Activated CD4-positive, alpha-beta T cell treated with anti-CD3 and anti-CD28 coated beads for 36 hours (primary cell): Measurements from ENCODE around the gene GNAL. TPM values are rescaled to one million over a fixed set of nuclear protein-coding genes. Genes with fewer than 3 reads are reported as not detected.
"Not testable (repeated sequence)": the region's sequence is repeated elsewhere in the genome, so short reads cannot be mapped to it uniquely, and the experiment has no call there.

Experiments
- ATAC-seq: fragments of 200-7000 bp; cut with Tn5 transposase; one replicate; pipeline ENCODE4 v1.10.0; 2021; ENCODE audit warnings: mild to moderate bottlenecking, moderate library complexity
- CTCF ChIA-PET: fragments of 350-600 bp; sonication (Branson Sonifier 250); formaldehyde crosslinking; loops from one replicate; lab custom pipeline; 2021; ENCODE audit warnings: antibody characterized with exemption; lab: Charles Lee
- POLR2A ChIA-PET: fragments of 350-600 bp; sonication (Branson Sonifier 250); formaldehyde crosslinking; loops from one replicate; lab custom pipeline; 2021; ENCODE audit warnings: antibody characterized with exemption, inconsistent platforms; lab: Charles Lee
- DNase-seq: peaks from one replicate; pipeline ENCODE4 v3.0.0-alpha.2; 2020
- H3K27ac Mint-ChIP-seq: one replicate; pipeline ENCODE4 v1.8.0; 2021; ENCODE audit warnings: mixed read lengths
- H3K27me3 Mint-ChIP-seq: one replicate; pipeline ENCODE4 v1.8.0; 2021; ENCODE audit warnings: mixed read lengths
- H3K36me3 Mint-ChIP-seq: one replicate; pipeline ENCODE4 v1.8.0; 2021; ENCODE audit warnings: low read depth, mixed read lengths
- H3K4me1 Mint-ChIP-seq: one replicate; pipeline ENCODE4 v1.8.0; 2021; ENCODE audit warnings: mixed read lengths
- H3K4me3 Mint-ChIP-seq: one replicate; pipeline ENCODE4 v1.8.0; 2021; ENCODE audit warnings: mild to moderate bottlenecking, moderate library complexity, mixed read lengths
- H3K9me3 Mint-ChIP-seq: one replicate; pipeline ENCODE4 v1.8.0; 2021; ENCODE audit warnings: low read depth, mixed read lengths
- intact Hi-C, 2 experiments: fragments of 100-400 bp; cut with DNase I in 1 of 2; cut with micrococcal nuclease in 1 of 2; formaldehyde crosslinking; loops; one replicate each; pipeline versions ENCODE4 v1.14.2 to v1.15.1; 2022 to 2024; cut with DNase I, micrococcal nuclease
- total RNA-seq, 2 experiments: library from RNA; stranded (reverse); gene quantifications; one replicate each; pipeline ENCODE4 v1.2.3, GENCODE V29; 2021

The GNAL gene
- under 1 TPM; 0.07 to 0.21 TPM for total RNA-seq

GRCh38 chr18:11688972-11689668 lies at the start of gene GNAL:
GNAL (plus strand) TSS chr18:11689264; CDS start chr18:11689564, 300 bp downstream.
- peak within 1 kb of the TSS; percentile 58 for H3K4me3 Mint-ChIP-seq
- ATAC-seq, result peak; percentile 89
- DNase-seq, result peak; percentile 82
- H3K27me3 Mint-ChIP-seq, result peaks cover 28% of the 10 kb centered on the region
- ChIA-PET CTCF (interaction anchor here (0.9 kb wide), 1 partner anchor 13 kb away, joined by 3 read pairs; no protein-coding TSS in a partner anchor), POLR2A (no interaction called here)
- H3K4me1 Mint-ChIP-seq, result peaks cover 8% of the 10 kb centered on the region
- H3K27ac Mint-ChIP-seq, result no peak within 1 kb of the TSS
- no peaks in the 10 kb centered on the region for H3K36me3 Mint-ChIP-seq
- intact Hi-C loops, result no loop called here
- H3K9me3 Mint-ChIP-seq, result peaks cover 10% of the 10 kb centered on the region

GRCh38 chr18:11647310-11647709 lies 41.8 kb upstream of the GNAL start:
- H3K27me3 Mint-ChIP-seq, result peaks cover 12% of the 10 kb centered on the region
- DNase-seq, H3K4me3 Mint-ChIP-seq, intact Hi-C loops, H3K4me1 Mint-ChIP-seq, ATAC-seq, POLR2A ChIA-PET, H3K9me3 Mint-ChIP-seq, CTCF ChIA-PET, H3K27ac Mint-ChIP-seq, H3K36me3 Mint-ChIP-seq: not testable (repeated sequence)

- H3K4me3 Mint-ChIP-seq, CTCF ChIA-PET, H3K4me1 Mint-ChIP-seq, H3K9me3 Mint-ChIP-seq, POLR2A ChIA-PET, ATAC-seq, DNase-seq, H3K36me3 Mint-ChIP-seq, H3K27ac Mint-ChIP-seq, intact Hi-C loops: not testable (repeated sequence)
- H3K27me3 Mint-ChIP-seq, result peaks cover 12% of the 10 kb centered on the region
Observed at GRCh38 chr18:11647804-11648203, 41.3 kb upstream of the GNAL start.

- intact Hi-C loops, result loop anchor here (10.0 kb wide), 2 partner anchors 225 to 345 kb away; no protein-coding TSS in a partner anchor
- Mint-ChIP-seq H3K4me1 (no peaks in the 10 kb centered on the region), H3K36me3 (no peaks in the 10 kb centered on the region), H3K27me3 (peaks cover 19% of the 10 kb centered on the region), H3K9me3 (peaks cover 3% of the 10 kb centered on the region), H3K4me3 (no peak overlapping the region), H3K27ac (no peak overlapping the region)
- ATAC-seq (no peak), DNase-seq (no peak)
- ChIA-PET POLR2A (no interaction called here), CTCF (interaction anchor here (0.7 kb wide), 3 partner anchors 56 to 505 kb away, joined by 3 read pairs; no protein-coding TSS in a partner anchor)
Observed at GRCh38 chr18:11649839-11650238, 39.2 kb upstream of the GNAL start.

GRCh38 chr18:11651899-11652298 lies 37.2 kb upstream of the GNAL start:
- DNase-seq (no peak), ATAC-seq (no peak)
- peaks cover 3% of the 10 kb centered on the region for H3K4me1 Mint-ChIP-seq
- no peak overlapping the region for H3K4me3 Mint-ChIP-seq
- ChIA-PET POLR2A (no interaction called here), CTCF (no interaction called here)
- peaks cover 25% of the 10 kb centered on the region for H3K27me3 Mint-ChIP-seq
- intact Hi-C loops, result loop anchor here (10.0 kb wide), 2 partner anchors 223 to 343 kb away; no protein-coding TSS in a partner anchor
- H3K36me3 Mint-ChIP-seq, result no peaks in the 10 kb centered on the region
- H3K27ac Mint-ChIP-seq, result no peak overlapping the region
- H3K9me3 Mint-ChIP-seq, result peaks cover 3% of the 10 kb centered on the region

- H3K27me3 Mint-ChIP-seq, result peaks cover 34% of the 10 kb centered on the region
- CTCF ChIA-PET, result interaction anchor here (1.2 to 3.8 kb wide), 3 partner anchors 80 to 385 kb away, joined by 3 to 19 read pairs (median 17); no protein-coding TSS in a partner anchor
- POLR2A ChIA-PET, result no interaction called here
- H3K36me3 Mint-ChIP-seq, result no peaks in the 10 kb centered on the region
- no peak overlapping the region for H3K27ac Mint-ChIP-seq
- H3K4me3 Mint-ChIP-seq, result no peak overlapping the region
- intact Hi-C loops, result loop anchor here (10.0 kb wide), 2 partner anchors 221 to 341 kb away; no protein-coding TSS in a partner anchor
- no peak for DNase-seq
- peaks cover 3% of the 10 kb centered on the region for H3K9me3 Mint-ChIP-seq
- peaks cover 3% of the 10 kb centered on the region for H3K4me1 Mint-ChIP-seq
- no peak for ATAC-seq
Observed at GRCh38 chr18:11653521-11653920, 35.5 kb upstream of the GNAL start.

GRCh38 chr18:11654736-11655605 lies 34.1 kb upstream of the GNAL start:
- Mint-ChIP-seq H3K36me3 (no peaks in the 10 kb centered on the region), H3K4me1 (peaks cover 3% of the 10 kb centered on the region), H3K4me3 (no peak overlapping the region), H3K27me3 (peaks cover 37% of the 10 kb centered on the region), H3K27ac (no peak overlapping the region), H3K9me3 (no peaks in the 10 kb centered on the region)
- intact Hi-C loops, result loop anchor here (1.0 to 10.0 kb wide), 8 partner anchors 72 to 582 kb away; no protein-coding TSS in a partner anchor
- CTCF ChIA-PET, result interaction anchor here (0.6 to 3.8 kb wide), 26 partner anchors 9 to 1628 kb away, joined by 3 to 19 read pairs (median 4); no protein-coding TSS in a partner anchor
- ATAC-seq (peak; percentile 58), DNase-seq (peak; percentile 81)
- POLR2A ChIA-PET, result interaction anchor here (0.6 kb wide), 1 partner anchor 1116 kb away, joined by 3 read pairs; no protein-coding TSS in a partner anchor

- ATAC-seq (no peak), DNase-seq (no peak)
- Mint-ChIP-seq H3K27ac (no peak overlapping the region), H3K9me3 (no peaks in the 10 kb centered on the region), H3K36me3 (no peaks in the 10 kb centered on the region), H3K27me3 (peaks cover 37% of the 10 kb centered on the region), H3K4me3 (no peak overlapping the region), H3K4me1 (peaks cover 3% of the 10 kb centered on the region)
- POLR2A ChIA-PET, result interaction anchor here (0.6 kb wide), 1 partner anchor 1116 kb away, joined by 3 read pairs; no protein-coding TSS in a partner anchor
- intact Hi-C loops, result loop anchor here (1.0 to 10.0 kb wide), 8 partner anchors 72 to 582 kb away; no protein-coding TSS in a partner anchor
- CTCF ChIA-PET, result interaction anchor here (0.6 to 3.8 kb wide), 25 partner anchors 8 to 1627 kb away, joined by 3 to 19 read pairs (median 4); no protein-coding TSS in a partner anchor
Observed at GRCh38 chr18:11655606-11655932, 33.5 kb upstream of the GNAL start.

GRCh38 chr18:11657152-11657551 lies 31.9 kb upstream of the GNAL start:
- intact Hi-C loops, result loop anchor here (5.0 to 10.0 kb wide), 4 partner anchors 70 to 580 kb away; no protein-coding TSS in a partner anchor
- H3K4me1 Mint-ChIP-seq, result peaks cover 3% of the 10 kb centered on the region
- no peaks in the 10 kb centered on the region for H3K9me3 Mint-ChIP-seq
- no peaks in the 10 kb centered on the region for H3K36me3 Mint-ChIP-seq
- ChIA-PET POLR2A (no interaction called here), CTCF (interaction anchor here (0.6 to 3.8 kb wide), 6 partner anchors 9 to 876 kb away, joined by 3 to 19 read pairs (median 6); no protein-coding TSS in a partner anchor)
- H3K27me3 Mint-ChIP-seq, result peaks cover 26% of the 10 kb centered on the region
- no peak overlapping the region for H3K4me3 Mint-ChIP-seq
- H3K27ac Mint-ChIP-seq, result no peak overlapping the region
- DNase-seq, result no peak
- ATAC-seq, result no peak

GRCh38 chr18:11657554-11657953 lies 31.5 kb upstream of the GNAL start:
- ChIA-PET CTCF (interaction anchor here (0.6 to 3.8 kb wide), 5 partner anchors 9 to 876 kb away, joined by 3 to 19 read pairs (median 9); no protein-coding TSS in a partner anchor), POLR2A (no interaction called here)
- Mint-ChIP-seq H3K27ac (no peak overlapping the region), H3K9me3 (no peaks in the 10 kb centered on the region), H3K4me3 (no peak overlapping the region), H3K4me1 (peaks cover 3% of the 10 kb centered on the region), H3K36me3 (no peaks in the 10 kb centered on the region), H3K27me3 (peaks cover 25% of the 10 kb centered on the region)
- intact Hi-C loops, result loop anchor here (5.0 to 10.0 kb wide), 4 partner anchors 70 to 580 kb away; no protein-coding TSS in a partner anchor
- no peak for ATAC-seq
- no peak for DNase-seq

GRCh38 chr18:11658019-11658418 lies 31.0 kb upstream of the GNAL start:
- POLR2A ChIA-PET, result no interaction called here
- Mint-ChIP-seq H3K9me3 (no peaks in the 10 kb centered on the region), H3K4me3 (no peak overlapping the region), H3K36me3 (no peaks in the 10 kb centered on the region), H3K27me3 (peaks cover 25% of the 10 kb centered on the region), H3K27ac (no peak overlapping the region), H3K4me1 (peaks cover 3% of the 10 kb centered on the region)
- ATAC-seq, result no peak
- intact Hi-C loops, result loop anchor here (5.0 to 10.0 kb wide), 4 partner anchors 69 to 579 kb away; no protein-coding TSS in a partner anchor
- no peak for DNase-seq
- CTCF ChIA-PET, result interaction anchor here (0.6 to 2.6 kb wide), 2 partner anchors 9 to 875 kb away, joined by 3 to 9 read pairs; no protein-coding TSS in a partner anchor
